HepG2 (cell line): Measurements from ENCODE around the gene ETFA. TPM values are rescaled to one million over a fixed set of nuclear protein-coding genes. Genes with fewer than 3 reads are reported as not detected.

Experiments
- ATF7-NPFF ChIP-seq: sonication (generic); formaldehyde crosslinking; IDR thresholded peaks from 2 replicates; pipeline ENCODE4 v1.8.1; 2023; ENCODE audit warnings: mild to moderate bottlenecking, low read depth, missing genetic modification reagents, moderate library complexity
- BRD4 ChIP-seq: sonication (generic); formaldehyde crosslinking; IDR thresholded peaks from 2 replicates; pipeline ENCODE4 v1.4.0; 2020; ENCODE audit warnings: missing genetic modification reagents
- HOXA3 ChIP-seq: sonication (generic); formaldehyde crosslinking; IDR thresholded peaks from 2 replicates; pipeline ENCODE4 v1.5.0; 2020; ENCODE audit warnings: missing genetic modification reagents
- IKZF4 ChIP-seq: sonication (generic); formaldehyde crosslinking; IDR thresholded peaks from 2 replicates; pipeline ENCODE4 v1.5.1; 2020; ENCODE audit warnings: borderline replicate concordance, mild to moderate bottlenecking, low read depth, missing genetic modification reagents; ENCODE audit errors: not compliant biosample characterization
- RXRA ChIP-seq: sonication (generic); formaldehyde crosslinking; IDR thresholded peaks from 2 replicates; pipeline ENCODE4 v1.5.1; 2020; ENCODE audit warnings: missing genetic modification reagents
- SSRP1 ChIP-seq: IDR thresholded peaks from 2 replicates; pipeline ENCODE4 v1.6.1; 2016; ENCODE audit warnings: control low read depth
- TBX2 ChIP-seq: sonication (generic); formaldehyde crosslinking; IDR thresholded peaks from 2 replicates; pipeline ENCODE4 v1.5.0; 2020; ENCODE audit warnings: missing genetic modification reagents, mild to moderate bottlenecking, borderline replicate concordance
- ZBTB38 ChIP-seq: sonication (generic); formaldehyde crosslinking; IDR thresholded peaks from 2 replicates; pipeline ENCODE4 v1.5.1; 2020; ENCODE audit warnings: mild to moderate bottlenecking, missing genetic modification reagents
- ZNF20 ChIP-seq: sonication (generic); formaldehyde crosslinking; IDR thresholded peaks from 2 replicates; pipeline ENCODE4 v1.4.0; 2020; ENCODE audit warnings: mild to moderate bottlenecking, moderate library complexity, missing genetic modification reagents
- ZNF256 ChIP-seq: sonication (generic); formaldehyde crosslinking; conservative IDR thresholded peaks from 2 replicates; pipeline ENCODE4 v1.4.0; 2020; ENCODE audit warnings: missing genetic modification reagents
- ZNF333 ChIP-seq: sonication (generic); formaldehyde crosslinking; IDR thresholded peaks from 2 replicates; pipeline ENCODE4 v1.4.0; 2020; ENCODE audit warnings: mild to moderate bottlenecking, missing genetic modification reagents, borderline replicate concordance
- ZNF749 ChIP-seq: sonication (generic); formaldehyde crosslinking; IDR thresholded peaks from 2 replicates; pipeline ENCODE4 v1.8.0; 2022; ENCODE audit warnings: mild to moderate bottlenecking, missing genetic modification reagents, moderate library complexity, borderline replicate concordance
- polyA plus RNA-seq, 8 experiments: library from polyadenylated mRNA; depleted of rRNA in 3 of 8; stranded (reverse) in 7 of 8; unstranded in 1 of 8; fragments of >200 nt; fragmentation: Illumina TruSeq in 4 of 8; extraction: Trizol in 4 of 8; gene quantifications; 2 replicates each; pipeline versions ENCODE4 v1.2.1 to v1.2.3, GENCODE V29; 2011 to 2016; ENCODE audit warnings: low read depth in 4 of 8, missing spikeins in 1 of 8, mixed read lengths in 1 of 8; ENCODE audit not compliant: insufficient read depth in 1 of 8
- total RNA-seq, 5 experiments: library from RNA; depleted of rRNA; stranded (reverse); fragments of >200 nt; fragmentation: Illumina TruSeq; extraction: Trizol; gene quantifications; 2 replicates each; pipeline ENCODE4 v1.2.3, GENCODE V29; 2016; ENCODE audit warnings: low read depth in 1 of 5
- TF ChIP-seq, protein P1 (sequence below), 2 experiments: sonication (generic) in 1 of 2; formaldehyde crosslinking in 1 of 2; IDR thresholded peaks; 2 replicates each; pipeline versions ENCODE4 v1.4.0 to v1.6.1; 2018 to 2020; ENCODE audit warnings: missing genetic modification reagents in 2 of 2, borderline replicate concordance in 1 of 2, low read depth in 1 of 2, mild to moderate bottlenecking in 1 of 2, missing biosample characterization in 1 of 2
- TF ChIP-seq, protein P2 (sequence below): sonication (generic); formaldehyde crosslinking; IDR thresholded peaks from 2 replicates; pipeline ENCODE4 v1.4.0; 2020; ENCODE audit warnings: missing genetic modification reagents
- TF ChIP-seq, protein P3 (sequence below), 2 experiments: sonication (generic) in 1 of 2; formaldehyde crosslinking in 1 of 2; IDR thresholded peaks; 2 replicates each; pipeline versions ENCODE4 v1.6.1 to v1.9.0; 2014 to 2022; ENCODE audit warnings: antibody characterized with exemption in 1 of 2, borderline replicate concordance in 1 of 2, inconsistent platforms in 1 of 2, low read depth in 1 of 2, missing genetic modification reagents in 1 of 2
- TF ChIP-seq, protein P4 (sequence below): sonication (generic); formaldehyde crosslinking; IDR thresholded peaks from 2 replicates; pipeline ENCODE4 v1.8.1; 2023; ENCODE audit warnings: mild to moderate bottlenecking, moderate library complexity, missing genetic modification reagents

The ETFA gene
- total and polyA plus RNA-seq, 2 of the 13 experiments (the other 11 are each of a cell fraction or from before 2014, with no cell fraction given), result 291 to 396 TPM

DNA sequence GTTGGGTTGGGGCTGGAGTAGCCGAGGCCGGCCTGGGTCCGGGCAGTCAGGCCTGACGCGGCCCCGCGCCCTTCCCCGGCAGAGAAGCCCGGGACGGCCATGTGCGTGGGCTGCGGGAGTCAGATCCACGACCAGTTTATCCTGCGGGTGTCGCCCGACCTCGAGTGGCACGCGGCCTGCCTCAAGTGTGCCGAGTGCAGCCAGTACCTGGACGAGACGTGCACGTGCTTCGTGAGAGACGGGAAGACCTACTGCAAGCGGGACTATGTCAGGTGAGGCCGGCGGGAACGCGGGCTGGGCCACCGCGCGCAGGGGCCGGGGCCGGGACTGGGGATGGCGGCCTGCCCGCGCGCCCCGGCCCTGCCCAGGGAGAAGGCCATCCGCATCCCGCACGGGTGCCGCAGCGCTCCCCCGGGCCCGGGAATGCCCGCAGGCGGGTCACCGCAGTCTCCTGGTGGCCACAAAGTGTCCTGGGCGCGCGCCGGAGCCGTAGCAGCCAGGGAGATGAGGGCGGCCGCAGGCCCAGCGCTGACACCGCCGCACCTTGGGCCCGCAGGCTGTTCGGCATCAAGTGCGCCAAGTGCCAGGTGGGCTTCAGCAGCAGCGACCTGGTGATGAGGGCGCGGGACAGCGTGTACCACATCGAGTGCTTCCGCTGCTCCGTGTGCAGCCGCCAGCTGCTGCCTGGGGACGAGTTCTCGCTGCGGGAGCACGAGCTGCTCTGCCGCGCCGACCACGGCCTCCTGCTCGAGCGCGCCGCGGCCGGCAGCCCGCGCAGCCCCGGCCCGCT is 26.6 kb upstream of the ETFA start (continued):
- TF ChIP-seq, protein P1, sequence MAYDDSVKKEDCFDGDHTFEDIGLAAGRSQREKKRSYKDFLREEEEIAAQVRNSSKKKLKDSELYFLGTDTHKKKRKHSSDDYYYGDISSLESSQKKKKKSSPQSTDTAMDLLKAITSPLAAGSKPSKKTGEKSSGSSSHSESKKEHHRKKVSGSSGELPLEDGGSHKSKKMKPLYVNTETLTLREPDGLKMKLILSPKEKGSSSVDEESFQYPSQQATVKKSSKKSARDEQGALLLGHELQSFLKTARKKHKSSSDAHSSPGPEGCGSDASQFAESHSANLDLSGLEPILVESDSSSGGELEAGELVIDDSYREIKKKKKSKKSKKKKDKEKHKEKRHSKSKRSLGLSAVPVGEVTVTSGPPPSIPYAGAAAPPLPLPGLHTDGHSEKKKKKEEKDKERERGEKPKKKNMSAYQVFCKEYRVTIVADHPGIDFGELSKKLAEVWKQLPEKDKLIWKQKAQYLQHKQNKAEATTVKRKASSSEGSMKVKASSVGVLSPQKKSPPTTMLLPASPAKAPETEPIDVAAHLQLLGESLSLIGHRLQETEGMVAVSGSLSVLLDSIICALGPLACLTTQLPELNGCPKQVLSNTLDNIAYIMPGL (CRISPR knock-in tag; IDR thresholded peaks at IDR 0.05; ENCODE audit: borderline replicate concordance in 1 of 2, low read depth in 1 of 2), result 0 out of 4 replicates have a peak, but pooled peaks of 1 of the 2 experiments have one; percentile 29
- peak; percentile 32; the same call in 1 of the 2 replicates for TF ChIP-seq BRD4 (CRISPR knock-in tag)
- TF ChIP-seq TBX2 (CRISPR knock-in tag), result peak; percentile 68
- peak; percentile 91 for TF ChIP-seq IKZF4
- TF ChIP-seq ZNF333 (CRISPR knock-in tag), result peak; percentile 89; the same call in 1 of the 2 replicates
- 0 out of 2 replicates have a peak, but pooled peaks have one; percentile 49 for TF ChIP-seq ZNF256 (CRISPR knock-in tag)
- peak; percentile 69; the same call in 1 of the 2 replicates for TF ChIP-seq ATF7-NPFF (CRISPR knock-in tag)
- TF ChIP-seq ZNF20 (CRISPR knock-in tag), result no peak
- TF ChIP-seq, protein P2, sequence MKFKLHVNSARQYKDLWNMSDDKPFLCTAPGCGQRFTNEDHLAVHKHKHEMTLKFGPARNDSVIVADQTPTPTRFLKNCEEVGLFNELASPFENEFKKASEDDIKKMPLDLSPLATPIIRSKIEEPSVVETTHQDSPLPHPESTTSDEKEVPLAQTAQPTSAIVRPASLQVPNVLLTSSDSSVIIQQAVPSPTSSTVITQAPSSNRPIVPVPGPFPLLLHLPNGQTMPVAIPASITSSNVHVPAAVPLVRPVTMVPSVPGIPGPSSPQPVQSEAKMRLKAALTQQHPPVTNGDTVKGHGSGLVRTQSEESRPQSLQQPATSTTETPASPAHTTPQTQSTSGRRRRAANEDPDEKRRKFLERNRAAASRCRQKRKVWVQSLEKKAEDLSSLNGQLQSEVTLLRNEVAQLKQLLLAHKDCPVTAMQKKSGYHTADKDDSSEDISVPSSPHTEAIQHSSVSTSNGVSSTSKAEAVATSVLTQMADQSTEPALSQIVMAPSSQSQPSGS (CRISPR knock-in tag), result no peak
- peak; percentile 55; the same call in 1 of the 2 replicates for TF ChIP-seq ZNF749 (CRISPR knock-in tag)
- TF ChIP-seq, protein P3, sequence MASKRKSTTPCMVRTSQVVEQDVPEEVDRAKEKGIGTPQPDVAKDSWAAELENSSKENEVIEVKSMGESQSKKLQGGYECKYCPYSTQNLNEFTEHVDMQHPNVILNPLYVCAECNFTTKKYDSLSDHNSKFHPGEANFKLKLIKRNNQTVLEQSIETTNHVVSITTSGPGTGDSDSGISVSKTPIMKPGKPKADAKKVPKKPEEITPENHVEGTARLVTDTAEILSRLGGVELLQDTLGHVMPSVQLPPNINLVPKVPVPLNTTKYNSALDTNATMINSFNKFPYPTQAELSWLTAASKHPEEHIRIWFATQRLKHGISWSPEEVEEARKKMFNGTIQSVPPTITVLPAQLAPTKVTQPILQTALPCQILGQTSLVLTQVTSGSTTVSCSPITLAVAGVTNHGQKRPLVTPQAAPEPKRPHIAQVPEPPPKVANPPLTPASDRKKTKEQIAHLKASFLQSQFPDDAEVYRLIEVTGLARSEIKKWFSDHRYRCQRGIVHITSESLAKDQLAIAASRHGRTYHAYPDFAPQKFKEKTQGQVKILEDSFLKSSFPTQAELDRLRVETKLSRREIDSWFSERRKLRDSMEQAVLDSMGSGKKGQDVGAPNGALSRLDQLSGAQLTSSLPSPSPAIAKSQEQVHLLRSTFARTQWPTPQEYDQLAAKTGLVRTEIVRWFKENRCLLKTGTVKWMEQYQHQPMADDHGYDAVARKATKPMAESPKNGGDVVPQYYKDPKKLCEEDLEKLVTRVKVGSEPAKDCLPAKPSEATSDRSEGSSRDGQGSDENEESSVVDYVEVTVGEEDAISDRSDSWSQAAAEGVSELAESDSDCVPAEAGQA (IDR thresholded peaks at IDR 0.05; ENCODE audit: low read depth), result no peak
- TF ChIP-seq, protein P3 (CRISPR knock-in tag; IDR thresholded peaks at IDR 0.05; ENCODE audit: borderline replicate concordance), result 0 out of 2 replicates have a peak, but pooled peaks have one; percentile 84
- TF ChIP-seq RXRA (CRISPR knock-in tag), result no peak
- TF ChIP-seq ZBTB38 (CRISPR knock-in tag), result peak; percentile 49; the same call in 1 of the 2 replicates
- TF ChIP-seq HOXA3 (CRISPR knock-in tag), result peak; percentile 75
- TF ChIP-seq SSRP1 (CRISPR knock-in tag), result no peak
- TF ChIP-seq, protein P4, sequence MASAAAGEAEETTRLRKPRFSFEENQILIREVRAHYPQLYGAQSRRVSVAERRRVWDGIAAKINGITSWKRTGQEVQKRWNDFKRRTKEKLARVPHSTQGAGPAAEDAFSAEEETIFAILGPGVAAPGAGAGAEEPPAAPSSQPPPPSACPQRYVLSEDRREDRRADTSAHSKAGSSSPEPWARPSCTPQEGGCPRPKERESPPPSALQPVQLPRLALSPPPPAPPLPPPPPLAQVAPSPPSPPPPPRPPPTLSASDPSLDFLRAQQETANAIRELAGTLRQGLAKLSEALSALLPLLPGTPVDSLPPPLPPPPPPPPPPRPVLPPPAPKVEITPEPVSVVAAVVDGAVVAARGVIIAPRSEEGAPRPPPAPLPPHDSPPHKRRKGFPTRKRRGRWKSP (CRISPR knock-in tag), result 0 out of 2 replicates have a peak, but pooled peaks have one; percentile 63
